ENCODE results near the gene TRIO. TPM values are rescaled to one million over a fixed set of nuclear protein-coding genes. Genes with fewer than 3 reads are reported as not detected.
A peak's percentile ranks its signal among the peaks of the same experiment; 100 is the strongest.

Gene TRIO
- polyA plus RNA-seq, 1 of the 3 experiments (the other 2 are of a cell fraction) = 229 TPM

- TF ChIP-seq IRF3 (IDR thresholded peaks at IDR 0.05; ENCODE audit: low read depth, low read length) = no peak
- TF ChIP-seq NRF1 (IDR thresholded peaks at IDR 0.05; ENCODE audit: low read depth, low read length) = no peak
- no peak; the same call in 1 of the 2 replicates for TF ChIP-seq RAD21 (IDR thresholded peaks at IDR 0.05; ENCODE audit: low read length)
- no peak for TF ChIP-seq MXI1 (IDR thresholded peaks at IDR 0.05; ENCODE audit: low read depth, low read length)
- TF ChIP-seq TCF12 (IDR thresholded peaks at IDR 0.05) = peak; percentile 88
- no peak for TF ChIP-seq RFX5 (IDR thresholded peaks at IDR 0.05; ENCODE audit: low read length)
- TF ChIP-seq RCOR1 (IDR thresholded peaks at IDR 0.05; ENCODE audit: low read length) = peak; percentile 2; the same call in 1 of the 2 replicates
- TF ChIP-seq SIN3A (IDR thresholded peaks at IDR 0.05; ENCODE audit: borderline replicate concordance, low read depth, low read length) = no peak
- TF ChIP-seq USF1 (IDR thresholded peaks at IDR 0.05; ENCODE audit: borderline replicate concordance, low read depth) = no peak
- TF ChIP-seq TEAD4 (IDR thresholded peaks at IDR 0.05; ENCODE audit: borderline replicate concordance, insufficient read depth) = peak; percentile 62; the same call in 1 of the 2 replicates
- peak; percentile 49 to 83; a peak in 3 of 4 replicates for TF ChIP-seq EP300 (IDR thresholded peaks at IDR 0.05; ENCODE audit: borderline replicate concordance in 1 of 2, low read depth in 1 of 2, low read length in 1 of 2)
- TF ChIP-seq CHD2 (IDR thresholded peaks at IDR 0.05; ENCODE audit: low read length, partially characterized antibody) = no peak
- TF ChIP-seq PBX3 (IDR thresholded peaks at IDR 0.05) = peak; percentile 89
- TF ChIP-seq FOXM1 (IDR thresholded peaks at IDR 0.05; ENCODE audit: low read depth) = peak; percentile 85
- peak; percentile 82 for TF ChIP-seq RXRA (IDR thresholded peaks at IDR 0.05; ENCODE audit: borderline replicate concordance, low read depth)
- no peak; the same call in 1 of the 2 replicates for TF ChIP-seq MAX (IDR thresholded peaks at IDR 0.05; ENCODE audit: low read depth)
- no peak for TF ChIP-seq TAF1 (IDR thresholded peaks at IDR 0.05; ENCODE audit: borderline replicate concordance, low read depth, low read length)
- TF ChIP-seq EZH2phosphoT487 (IDR thresholded peaks at IDR 0.05; ENCODE audit: borderline replicate concordance, low read depth) = no peak
- TF ChIP-seq FOXJ3 (CRISPR knock-in tag; IDR thresholded peaks at IDR 0.05) = no peak
- peak; percentile 65; the same call in 1 of the 2 replicates for TF ChIP-seq MEF2A (IDR thresholded peaks at IDR 0.05; ENCODE audit: borderline replicate concordance, low read depth)
- TF ChIP-seq NFIC (IDR thresholded peaks at IDR 0.05; ENCODE audit: borderline replicate concordance) = peak; percentile 82
These were observed 13.7 kb downstream of the TRIO start (continued) for GRCh38 chr5:14156650-14157492.
